NCI-H446 treated with DMSO at 0.1 percent for 48 hours (cell line): Measurements from ENCODE around the gene IL37.

Experiments
- DNase-seq: peaks from one replicate; lab custom pipeline; 2025; lab: John Stamatoyannopoulos, UW

The IL37 gene, protein sequence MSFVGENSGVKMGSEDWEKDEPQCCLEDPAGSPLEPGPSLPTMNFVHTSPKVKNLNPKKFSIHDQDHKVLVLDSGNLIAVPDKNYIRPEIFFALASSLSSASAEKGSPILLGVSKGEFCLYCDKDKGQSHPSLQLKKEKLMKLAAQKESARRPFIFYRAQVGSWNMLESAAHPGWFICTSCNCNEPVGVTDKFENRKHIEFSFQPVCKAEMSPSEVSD

DNA sequence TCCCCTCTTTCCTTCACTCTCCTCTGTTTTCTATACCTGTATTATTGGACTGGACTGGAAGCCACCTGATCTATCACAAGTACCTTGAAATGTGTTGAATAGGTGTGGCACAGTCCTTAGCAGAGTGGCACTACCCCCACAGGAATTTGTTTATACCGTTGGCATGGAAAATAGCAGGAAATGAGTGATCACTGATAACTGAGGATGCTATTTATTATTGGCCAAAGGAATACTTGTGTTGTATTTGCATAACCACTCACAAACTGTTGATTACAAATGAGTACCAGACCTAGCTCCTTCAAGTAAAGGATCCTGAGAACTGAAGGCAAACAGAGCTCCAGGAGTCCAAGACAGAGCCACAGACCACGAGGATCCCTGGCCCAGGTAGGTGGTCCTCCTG, at the start of gene IL37:
Gene IL37, plus strand, starts transcription at position 301 of the 400 bp plus-strand sequence. CDS start 1,848 bp downstream, outside the sequence.
- no peak for DNase-seq

DNA sequence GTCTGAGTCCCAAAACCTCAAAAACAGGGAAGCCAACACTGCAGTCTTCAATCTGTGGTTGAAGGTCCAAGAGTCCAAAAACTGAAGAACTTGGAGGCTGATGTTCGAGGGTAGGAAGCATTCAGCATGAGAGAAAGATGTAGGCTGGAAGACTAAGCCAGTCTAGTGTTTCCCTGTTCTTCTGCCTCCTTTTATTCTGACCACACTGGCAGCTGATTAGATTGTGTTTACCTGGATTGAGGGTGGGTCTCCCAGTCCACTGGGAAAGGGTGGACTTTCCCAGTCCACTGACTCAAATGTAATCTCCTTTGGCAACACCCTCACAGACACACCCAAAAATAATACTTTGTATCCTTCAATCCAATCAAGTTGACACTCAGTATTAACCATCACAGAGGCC, 46.9 kb upstream of the IL37 start:
- DNase-seq = no peak

DNA sequence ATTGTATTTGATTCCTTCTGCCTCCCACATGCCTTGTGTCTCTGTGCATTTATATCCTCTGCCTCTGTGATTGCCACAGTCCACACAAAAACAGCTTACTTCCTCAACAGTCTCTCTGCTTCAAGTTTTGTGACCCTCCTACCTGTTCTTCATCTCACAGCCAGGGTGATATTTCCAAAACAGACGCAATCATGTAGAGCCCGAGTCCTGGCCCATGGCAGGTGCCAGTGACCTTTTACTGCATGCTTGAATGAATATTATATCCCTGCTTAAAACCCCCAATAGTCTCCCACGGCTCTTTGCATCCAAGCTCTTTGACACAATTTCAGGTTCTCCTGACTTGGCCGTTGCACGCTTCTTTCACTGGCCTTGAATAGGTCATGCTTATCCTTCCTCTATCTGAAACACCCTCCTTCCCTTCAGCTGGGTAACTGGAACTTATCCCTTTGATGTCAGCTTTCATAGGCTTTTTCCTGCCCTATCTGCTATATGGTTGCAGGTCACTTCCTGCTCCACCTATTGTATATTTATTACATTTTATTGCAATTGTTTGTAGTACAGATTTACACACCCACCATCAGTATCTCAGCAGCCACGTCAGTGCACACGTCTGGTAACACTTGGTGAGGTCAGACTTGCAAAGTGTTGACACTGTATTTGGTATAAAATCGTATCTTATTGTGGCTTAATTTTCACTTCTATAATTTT, 44.7 kb upstream of the IL37 start:
- no peak for DNase-seq

DNA sequence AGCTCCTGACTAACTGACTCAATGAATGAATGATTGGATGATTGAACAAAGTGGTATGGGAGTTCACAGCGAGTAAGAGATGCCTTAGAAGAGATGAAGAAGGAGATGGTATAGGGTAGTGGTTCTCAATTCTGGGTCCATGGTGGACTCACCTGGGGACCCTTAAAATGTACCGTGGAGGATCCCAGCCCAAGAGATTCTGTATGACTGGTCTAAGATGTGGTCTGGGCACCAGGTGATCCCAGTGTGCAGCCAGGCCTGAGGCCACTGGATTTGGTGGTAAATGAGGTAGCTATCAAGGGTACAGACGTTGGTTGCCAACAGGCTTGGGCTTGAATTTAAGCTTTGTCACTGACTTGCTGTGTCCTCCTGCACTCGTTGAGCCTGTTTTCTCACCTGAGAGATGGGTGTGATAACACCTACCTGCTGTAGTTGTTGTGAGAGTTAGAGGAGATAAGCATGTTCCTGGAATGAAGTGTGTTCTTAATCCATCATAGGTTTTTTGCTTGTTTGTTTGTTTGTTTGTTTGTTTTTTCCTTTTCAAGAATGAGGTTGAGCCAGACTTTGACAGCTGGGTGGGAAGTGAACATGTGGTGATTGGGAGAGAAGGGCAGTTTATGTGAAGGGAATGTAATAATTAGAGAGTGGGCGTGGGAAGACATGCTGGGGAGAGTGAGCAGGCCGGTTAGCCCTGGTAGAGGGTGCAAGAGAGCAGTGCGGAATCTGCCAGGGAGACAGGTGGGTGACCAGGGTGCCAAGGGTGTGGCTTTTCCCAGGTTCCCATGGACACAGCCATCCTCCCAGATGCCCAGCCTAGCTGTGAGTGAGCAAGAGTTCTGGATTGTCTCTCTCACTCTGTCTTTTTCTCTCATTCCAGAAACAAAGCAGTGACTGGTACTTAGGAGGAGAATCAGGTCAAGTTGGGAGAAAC, 43.0 kb upstream of the IL37 start:
- no peak for DNase-seq

DNA sequence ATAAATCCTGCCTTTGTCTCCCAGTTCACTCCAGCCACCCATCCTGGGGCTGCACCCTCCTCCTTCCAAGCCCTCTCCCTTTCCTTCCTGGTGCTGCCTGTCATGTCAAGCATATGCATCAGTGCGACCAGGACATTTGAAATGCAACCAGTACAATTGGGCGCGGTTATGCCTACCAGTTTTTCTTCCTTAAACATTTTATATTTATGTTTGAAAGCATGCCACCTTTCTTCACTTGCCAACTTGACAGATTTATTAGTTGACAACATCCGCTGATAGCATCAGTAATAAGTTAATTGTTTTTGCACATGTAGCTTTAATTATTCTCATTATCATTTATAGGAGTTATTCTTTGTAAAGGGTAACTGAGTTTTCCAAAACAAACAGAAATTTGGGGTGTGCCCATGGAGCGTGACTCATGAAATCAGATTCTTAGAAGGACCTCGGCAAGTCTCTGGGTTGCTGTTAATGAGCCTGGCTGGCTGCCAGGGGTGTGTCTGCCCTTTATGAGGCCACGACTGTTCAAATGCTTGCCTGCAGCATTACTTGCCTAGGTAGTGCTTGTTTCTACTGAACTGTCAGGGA, 41.6 kb upstream of the IL37 start:
- DNase-seq = no peak

- no peak for DNase-seq
Observed at GRCh38 chr2:112870841-112871835, 39.8 kb upstream of the IL37 start.

- DNase-seq = no peak
Observed at GRCh38 chr2:112876257-112876970, 34.6 kb upstream of the IL37 start.

DNA sequence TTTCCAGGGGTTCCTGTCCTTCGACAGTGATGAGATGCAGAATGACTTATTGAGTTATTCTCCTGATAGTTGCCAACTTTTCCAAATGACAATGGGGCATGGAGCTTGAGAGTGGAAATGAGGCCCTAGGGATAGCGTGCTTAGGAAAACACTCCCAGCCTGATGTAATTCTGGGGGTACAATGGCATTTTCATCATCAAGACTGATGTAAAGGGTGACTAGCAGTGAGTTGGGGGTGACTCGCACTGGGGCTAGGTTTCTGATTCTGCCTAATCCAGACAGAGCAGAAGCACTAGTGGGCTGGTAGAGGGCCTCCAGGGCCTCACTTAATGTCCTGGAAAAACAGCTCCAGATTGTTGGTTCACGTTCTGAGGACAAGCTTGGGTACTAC, 34.0 kb upstream of the IL37 start:
- no peak for DNase-seq

DNA sequence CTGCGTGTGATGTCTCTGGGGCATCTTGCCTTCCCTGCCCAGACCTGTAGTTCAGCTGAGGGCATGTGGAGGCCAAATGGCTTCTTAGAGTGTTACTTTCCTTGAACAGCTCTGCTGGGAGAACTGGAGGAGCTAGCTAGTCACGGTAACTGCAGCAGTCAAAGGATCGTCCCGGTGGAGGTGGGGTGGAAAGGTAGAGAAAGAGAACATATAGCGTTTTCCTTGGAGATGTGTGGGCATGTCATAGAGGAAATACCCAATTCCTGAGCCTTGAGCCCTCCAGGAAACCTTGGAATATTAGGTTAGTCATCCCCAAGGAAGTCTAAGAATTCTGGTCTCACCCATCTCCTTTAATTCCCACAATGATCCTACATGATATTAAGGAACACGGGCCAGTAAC, 33.5 kb upstream of the IL37 start:
- DNase-seq = no peak

DNA sequence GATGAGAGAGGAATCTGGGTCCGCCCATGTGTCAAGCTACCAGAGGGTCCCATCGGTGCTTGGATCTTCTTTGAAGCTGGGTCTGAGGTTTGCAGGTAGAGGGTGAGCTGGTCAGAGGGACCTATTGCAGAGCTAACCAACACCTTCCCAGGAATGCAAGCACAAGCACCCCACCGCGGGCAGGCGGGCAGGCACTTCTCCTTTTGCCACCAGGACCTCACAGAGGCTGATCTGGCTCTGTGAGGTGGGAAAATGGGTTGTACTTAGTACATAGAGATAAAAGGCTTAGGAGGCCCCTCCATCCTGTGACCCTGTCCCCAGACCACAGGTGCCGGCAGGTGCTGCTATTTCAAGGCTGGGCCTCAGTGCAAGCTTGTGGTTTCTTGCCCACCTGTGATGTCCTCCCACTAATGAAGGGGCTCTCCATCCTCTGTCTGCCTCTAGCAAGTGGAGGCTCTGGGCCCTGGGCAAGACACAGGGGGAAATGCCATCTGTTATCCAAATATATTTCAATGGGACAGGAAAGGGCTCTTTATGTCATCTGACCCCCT, 31.4 kb upstream of the IL37 start:
- DNase-seq = no peak

DNA sequence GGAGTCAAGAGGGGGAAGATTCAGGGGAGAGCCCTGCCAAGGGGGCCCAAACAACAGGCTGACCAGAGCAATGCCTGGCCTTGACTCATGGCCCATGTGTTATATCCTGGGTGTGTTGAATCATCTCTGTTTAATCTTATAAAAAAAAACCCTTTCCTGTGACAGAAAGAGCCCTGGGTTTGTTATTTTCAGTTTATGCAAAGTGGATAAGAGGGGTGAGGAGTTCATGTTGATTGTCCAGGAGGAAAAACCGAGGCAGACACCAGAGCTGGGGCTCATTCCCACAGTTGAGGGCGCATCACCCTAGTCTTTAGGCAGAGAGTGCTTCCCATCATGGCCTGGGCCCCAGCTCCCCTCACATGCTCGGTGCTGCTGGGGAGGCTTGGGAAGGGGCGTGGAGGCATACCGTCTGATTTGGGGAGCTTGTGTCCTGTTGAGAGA, 30.9 kb upstream of the IL37 start:
- no peak for DNase-seq

DNA sequence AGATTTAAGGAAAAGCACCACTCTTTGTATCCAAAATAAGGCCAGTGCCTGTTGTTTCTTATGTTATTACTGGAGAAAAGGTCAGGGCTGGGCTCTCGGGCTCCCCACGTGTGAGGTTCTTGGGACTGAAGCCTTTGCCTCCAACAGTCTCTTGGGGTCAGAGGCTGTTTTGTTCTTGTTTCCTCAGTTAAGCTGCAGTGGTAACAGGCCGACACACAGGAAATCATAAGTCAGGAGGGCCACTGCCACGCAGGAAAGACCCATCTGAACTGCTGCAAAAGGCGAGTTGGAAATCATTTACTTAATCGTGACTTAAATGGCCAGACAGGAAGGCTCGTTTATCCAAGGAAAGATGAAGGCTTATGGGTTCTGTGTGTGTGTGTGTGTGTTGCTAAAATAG, 30.3 kb upstream of the IL37 start:
- no peak for DNase-seq

GRCh38 chr2:112881217-112881985, 29.6 kb upstream of the IL37 start:
- no peak for DNase-seq

GRCh38 chr2:112883669-112884068, 27.3 kb upstream of the IL37 start:
- DNase-seq = no peak

- DNase-seq = no peak
Observed at GRCh38 chr2:112884869-112885505, 26.0 kb upstream of the IL37 start.

GRCh38 chr2:112885506-112885902, 25.5 kb upstream of the IL37 start:
- DNase-seq = no peak

DNA sequence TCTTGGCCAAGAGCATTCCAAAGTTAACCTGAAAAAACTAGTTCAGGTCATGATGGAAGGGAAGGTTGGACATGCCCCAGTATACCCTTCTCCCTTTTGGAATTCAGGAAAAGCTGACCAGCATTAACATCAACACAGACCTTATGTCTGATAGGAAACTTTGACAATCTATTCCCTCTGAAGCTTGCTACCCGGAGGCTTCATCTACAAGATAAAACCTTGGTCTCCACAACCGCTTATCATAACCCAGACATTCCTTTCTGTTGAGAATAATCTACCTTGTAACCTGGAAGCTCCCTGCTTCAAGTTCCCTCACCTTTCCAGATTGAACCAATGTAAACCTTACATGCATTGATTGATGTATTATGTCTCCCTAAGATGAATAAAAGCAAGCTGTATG, 24.7 kb upstream of the IL37 start:
- no peak for DNase-seq

- no peak for DNase-seq
Observed at GRCh38 chr2:112887964-112888749, 22.8 kb upstream of the IL37 start.
